ENCODE data around the gene TMTC2. TPM values are rescaled to one million over a fixed set of nuclear protein-coding genes. Genes with fewer than 3 reads are reported as not detected.
"Not testable (repeated sequence)": the region's sequence is repeated elsewhere in the genome, so short reads cannot be mapped to it uniquely, and the experiment has no call there.

Gene TMTC2
- total and polyA plus RNA-seq, 3 experiments from 2014 or later, result 0.13 to 2.5 (median 2.2) TPM

GRCh38 chr12:83102499-83102898 lies 415.8 kb downstream of the TMTC2 start:
- no peak overlapping the region for H3K27ac ChIP-seq (ENCODE audit: low read depth, low read length)

DNA sequence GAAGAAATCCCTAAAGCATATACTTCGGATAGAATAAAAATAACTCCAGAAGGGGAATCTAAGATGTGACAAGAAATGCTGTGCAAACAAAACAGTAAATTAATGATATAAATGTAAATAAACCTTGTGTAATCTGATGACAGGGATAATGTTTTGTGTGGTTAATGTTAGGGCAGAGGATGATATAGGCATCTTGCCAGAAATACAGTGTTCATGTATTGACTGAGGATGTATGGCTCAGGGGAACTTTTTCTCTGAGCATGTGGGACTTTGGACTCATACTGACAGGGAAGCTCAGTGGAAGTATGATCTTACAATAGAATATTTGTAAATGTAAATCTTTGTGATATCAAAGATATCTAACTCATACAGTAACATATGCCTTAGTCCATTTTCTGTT lies 420.2 kb downstream of the TMTC2 start:
- H3K4me3 ChIP-seq (ENCODE audit: low read length), result no peak overlapping the region
- Mint-ChIP-seq H3K27me3 (no peaks in the 10 kb centered on the region), H3K9me3 (no peaks in the 10 kb centered on the region), H3K4me1 (no peaks in the 10 kb centered on the region), H3K36me3 (peaks cover 0 to 20% (median 0%) of the 10 kb centered on the region in 3 donors), H3K27ac (no peak overlapping the region), H3K4me3 (no peak overlapping the region)
- DNase-seq, result no peak
- ChIA-PET CTCF (no interaction called here), POLR2A (no interaction called here)
- H3K4me1 ChIP-seq (ENCODE audit: insufficient read depth, low read length), result no peaks in the 10 kb centered on the region
- no peaks in the 10 kb centered on the region for H3K36me3 ChIP-seq (ENCODE audit: insufficient read depth, low read length)
- H3K27ac ChIP-seq (ENCODE audit: low read depth, low read length), result no peak overlapping the region
- H3K9me3 ChIP-seq (ENCODE audit: low read length), result no peaks in the 10 kb centered on the region
- no peaks in the 10 kb centered on the region for H3K27me3 ChIP-seq (ENCODE audit: insufficient read depth, low read length, poor library complexity, severe bottlenecking)

More at GRCh38 chr12:83102499-83102898, 415.8 kb downstream of the TMTC2 start:
- Mint-ChIP-seq H3K27me3 (no peaks in the 10 kb centered on the region), H3K9me3 (no peaks in the 10 kb centered on the region), H3K27ac (no peak overlapping the region), H3K4me3 (no peak overlapping the region), H3K4me1 (no peaks in the 10 kb centered on the region), H3K36me3 (peaks cover 0 to 26% (median 0%) of the 10 kb centered on the region in 3 donors)
- DNase-seq, result no peak
- Histone ChIP-seq H3K4me1 (ENCODE audit: insufficient read depth, low read length) (no peaks in the 10 kb centered on the region), H3K4me3 (ENCODE audit: low read length) (no peak overlapping the region), H3K36me3 (ENCODE audit: insufficient read depth, low read length) (no peaks in the 10 kb centered on the region), H3K9me3 (ENCODE audit: low read length) (no peaks in the 10 kb centered on the region), H3K27me3 (ENCODE audit: insufficient read depth, low read length, poor library complexity, severe bottlenecking) (no peaks in the 10 kb centered on the region)
- ChIA-PET POLR2A (no interaction called here), CTCF (no interaction called here)

- H3K9me3 Mint-ChIP-seq, result no peaks in the 10 kb centered on the region
- Histone ChIP-seq H3K9me3 (ENCODE audit: low read length) (no peaks in the 10 kb centered on the region), H3K4me1 (ENCODE audit: insufficient read depth, low read length) (no peaks in the 10 kb centered on the region), H3K27ac (ENCODE audit: low read depth, low read length) (no peak overlapping the region), H3K27me3 (ENCODE audit: insufficient read depth, low read length, poor library complexity, severe bottlenecking) (no peaks in the 10 kb centered on the region), H3K4me3 (ENCODE audit: low read length) (no peak overlapping the region), H3K36me3 (ENCODE audit: insufficient read depth, low read length) (no peaks in the 10 kb centered on the region)
- no peak overlapping the region for H3K4me3 Mint-ChIP-seq
- POLR2A ChIA-PET, result no interaction called here
- DNase-seq, result no peak
- CTCF ChIA-PET, result no interaction called here
- peaks cover 0 to 7% (median 0%) of the 10 kb centered on the region in 3 donors for H3K36me3 Mint-ChIP-seq
- H3K27me3 Mint-ChIP-seq, result no peaks in the 10 kb centered on the region
- H3K4me1 Mint-ChIP-seq, result no peaks in the 10 kb centered on the region
- peak overlapping the region in 1 of 8 donors; percentile 54 for H3K27ac Mint-ChIP-seq
These were observed 423.7 kb downstream of the TMTC2 start for GRCh38 chr12:83110424-83110823.

- Histone ChIP-seq H3K27me3 (ENCODE audit: insufficient read depth, low read length, poor library complexity, severe bottlenecking) (no peaks in the 10 kb centered on the region), H3K36me3 (ENCODE audit: insufficient read depth, low read length) (no peaks in the 10 kb centered on the region), H3K27ac (ENCODE audit: low read depth, low read length) (no peak overlapping the region), H3K4me3 (ENCODE audit: low read length) (no peak overlapping the region), H3K9me3 (ENCODE audit: low read length) (no peaks in the 10 kb centered on the region), H3K4me1 (ENCODE audit: insufficient read depth, low read length) (no peaks in the 10 kb centered on the region)
- H3K4me3 Mint-ChIP-seq, result no peak overlapping the region
- H3K36me3 Mint-ChIP-seq, result peaks cover 0 to 8% (median 1%) of the 10 kb centered on the region in 3 donors
- no peak overlapping the region for H3K27ac Mint-ChIP-seq
- ChIA-PET CTCF (no interaction called here), POLR2A (no interaction called here)
- DNase-seq, result no peak
- peaks cover 0 to 3% (median 2%) of the 10 kb centered on the region in 5 donors for H3K9me3 Mint-ChIP-seq
- no peaks in the 10 kb centered on the region for H3K4me1 Mint-ChIP-seq
- no peaks in the 10 kb centered on the region for H3K27me3 Mint-ChIP-seq
These were observed 427.2 kb downstream of the TMTC2 start for GRCh38 chr12:83113945-83114344.

- H3K27me3 ChIP-seq (ENCODE audit: insufficient read depth, low read length, poor library complexity, severe bottlenecking), result no peaks in the 10 kb centered on the region
- Mint-ChIP-seq H3K27ac (no peak overlapping the region), H3K9me3 (peaks cover 0 to 3% (median 2%) of the 10 kb centered on the region in 5 donors), H3K4me1 (no peaks in the 10 kb centered on the region), H3K27me3 (no peaks in the 10 kb centered on the region), H3K4me3 (no peak overlapping the region), H3K36me3 (peaks cover 0 to 15% (median 1%) of the 10 kb centered on the region in 3 donors)
- DNase-seq, result no peak
- POLR2A ChIA-PET, result no interaction called here
- H3K4me1 ChIP-seq (ENCODE audit: insufficient read depth, low read length), result no peaks in the 10 kb centered on the region
- no peaks in the 10 kb centered on the region for H3K36me3 ChIP-seq (ENCODE audit: insufficient read depth, low read length)
- H3K27ac ChIP-seq (ENCODE audit: low read depth, low read length), result no peak overlapping the region
- CTCF ChIA-PET, result no interaction called here
- H3K4me3 ChIP-seq (ENCODE audit: low read length), result no peak overlapping the region
- H3K9me3 ChIP-seq (ENCODE audit: low read length), result no peaks in the 10 kb centered on the region
These were observed 428.3 kb downstream of the TMTC2 start for GRCh38 chr12:83114966-83115365.

- H3K27ac ChIP-seq (ENCODE audit: low read depth, low read length); H3K27ac Mint-ChIP-seq; H3K4me3 Mint-ChIP-seq; H3K4me1 ChIP-seq (ENCODE audit: insufficient read depth, low read length); H3K9me3 Mint-ChIP-seq; DNase-seq; H3K27me3 ChIP-seq (ENCODE audit: insufficient read depth, low read length, poor library complexity, severe bottlenecking); H3K36me3 ChIP-seq (ENCODE audit: insufficient read depth, low read length); H3K9me3 ChIP-seq (ENCODE audit: low read length); H3K4me3 ChIP-seq (ENCODE audit: low read length); H3K27me3 Mint-ChIP-seq; POLR2A ChIA-PET; CTCF ChIA-PET; H3K4me1 Mint-ChIP-seq: not testable (repeated sequence)
- peaks cover 0 to 22% (median 1%) of the 10 kb centered on the region in 3 donors for H3K36me3 Mint-ChIP-seq
These were observed 431.2 kb downstream of the TMTC2 start for GRCh38 chr12:83117926-83118325.

DNA sequence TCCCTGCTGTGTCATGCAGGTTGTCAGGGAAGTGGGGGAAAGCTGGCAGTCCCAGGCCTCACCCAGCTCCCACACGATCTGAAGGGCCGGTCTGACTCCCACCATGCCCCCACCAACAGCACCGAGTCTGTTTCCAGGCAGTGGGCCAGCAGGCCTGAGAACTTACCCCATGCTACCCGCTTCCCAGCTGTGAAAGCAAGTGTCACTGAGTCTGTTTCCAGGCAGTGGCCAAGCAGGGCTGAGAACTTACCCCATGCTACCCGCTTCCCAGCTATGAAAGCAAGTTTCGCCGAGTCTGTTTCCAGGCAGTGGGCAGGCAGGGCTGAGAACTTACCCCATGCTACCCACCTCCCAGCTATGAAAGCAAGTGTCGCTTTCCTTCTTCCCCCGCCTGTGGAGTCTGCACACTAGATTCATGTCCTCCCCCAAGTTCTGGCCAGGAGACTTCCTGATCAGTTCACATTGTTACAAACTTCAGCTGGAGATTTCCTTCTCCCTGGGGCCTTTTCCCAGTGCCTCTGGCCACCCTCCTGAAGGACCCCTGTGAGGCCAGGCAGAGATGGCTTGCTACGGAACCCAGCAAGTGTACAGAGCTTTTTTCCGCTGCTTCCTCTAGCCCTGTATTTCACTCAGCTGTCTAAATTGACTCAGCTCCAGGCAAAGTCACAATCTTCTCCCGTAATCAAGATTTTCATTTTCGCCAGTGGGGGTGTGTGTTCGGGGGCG lies 435.4 kb downstream of the TMTC2 start:
- Mint-ChIP-seq H3K4me3 (no peak overlapping the region), H3K4me1 (no peaks in the 10 kb centered on the region)
- H3K9me3 ChIP-seq (ENCODE audit: low read length), result no peaks in the 10 kb centered on the region

DNA sequence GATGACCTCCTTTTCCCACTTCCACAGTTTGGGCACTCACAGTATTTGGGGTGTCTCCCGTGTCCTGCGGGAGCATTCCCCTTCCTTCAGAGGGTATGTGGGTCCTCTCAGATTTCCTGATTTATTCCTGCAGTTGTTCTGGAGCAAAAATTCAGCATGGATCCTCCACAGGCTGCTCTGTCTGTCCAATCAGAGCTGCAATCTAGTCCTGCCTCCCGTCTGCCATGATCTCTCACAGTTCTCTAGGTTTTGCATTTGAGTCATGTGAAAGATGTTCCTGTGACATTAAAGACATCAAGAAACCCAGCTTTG lies 435.9 kb downstream of the TMTC2 start:
- H3K27ac Mint-ChIP-seq, result no peak overlapping the region
- POLR2A ChIA-PET, result no interaction called here
- no peaks in the 10 kb centered on the region for H3K4me1 Mint-ChIP-seq
- no peaks in the 10 kb centered on the region for H3K27me3 Mint-ChIP-seq
- CTCF ChIA-PET, result no interaction called here
- no peak overlapping the region for H3K27ac ChIP-seq (ENCODE audit: low read depth, low read length)
- peaks cover 0 to 4% (median 2%) of the 10 kb centered on the region in 5 donors for H3K9me3 Mint-ChIP-seq
- H3K4me3 ChIP-seq (ENCODE audit: low read length), result no peak overlapping the region
- H3K9me3 ChIP-seq (ENCODE audit: low read length), result no peaks in the 10 kb centered on the region
- no peaks in the 10 kb centered on the region for H3K36me3 ChIP-seq (ENCODE audit: insufficient read depth, low read length)
- H3K4me3 Mint-ChIP-seq, result no peak overlapping the region
- no peaks in the 10 kb centered on the region for H3K4me1 ChIP-seq (ENCODE audit: insufficient read depth, low read length)
- no peak for DNase-seq
- H3K27me3 ChIP-seq (ENCODE audit: insufficient read depth, low read length, poor library complexity, severe bottlenecking), result no peaks in the 10 kb centered on the region
- peaks cover 0 to 17% (median 1%) of the 10 kb centered on the region in 3 donors for H3K36me3 Mint-ChIP-seq

More for the DNA sequence above, 435.4 kb downstream of the TMTC2 start:
- Mint-ChIP-seq H3K36me3 (peaks cover 0 to 17% (median 1%) of the 10 kb centered on the region in 3 donors), H3K27me3 (no peaks in the 10 kb centered on the region), H3K9me3 (peaks cover 0 to 4% (median 2%) of the 10 kb centered on the region in 5 donors), H3K27ac (no peak overlapping the region)
- ChIA-PET CTCF (no interaction called here), POLR2A (no interaction called here)
- Histone ChIP-seq H3K27me3 (ENCODE audit: insufficient read depth, low read length, poor library complexity, severe bottlenecking) (no peaks in the 10 kb centered on the region), H3K4me3 (ENCODE audit: low read length) (no peak overlapping the region), H3K27ac (ENCODE audit: low read depth, low read length) (no peak overlapping the region), H3K36me3 (ENCODE audit: insufficient read depth, low read length) (no peaks in the 10 kb centered on the region), H3K4me1 (ENCODE audit: insufficient read depth, low read length) (no peaks in the 10 kb centered on the region)
- DNase-seq, result no peak
